GM18873 (cell line): Measurements from ENCODE around the gene MTARC1.

Source experiments
- ATAC-seq: cut with Tn5 transposase; IDR thresholded peaks from one replicate; pipeline ENCODE4 v1.9.1; 2021; ENCODE audit warnings: mild to moderate bottlenecking, moderate library complexity, moderate number of reproducible peaks; ENCODE audit not compliant: unreplicated experiment, low FRiP score

The MTARC1 gene

DNA sequence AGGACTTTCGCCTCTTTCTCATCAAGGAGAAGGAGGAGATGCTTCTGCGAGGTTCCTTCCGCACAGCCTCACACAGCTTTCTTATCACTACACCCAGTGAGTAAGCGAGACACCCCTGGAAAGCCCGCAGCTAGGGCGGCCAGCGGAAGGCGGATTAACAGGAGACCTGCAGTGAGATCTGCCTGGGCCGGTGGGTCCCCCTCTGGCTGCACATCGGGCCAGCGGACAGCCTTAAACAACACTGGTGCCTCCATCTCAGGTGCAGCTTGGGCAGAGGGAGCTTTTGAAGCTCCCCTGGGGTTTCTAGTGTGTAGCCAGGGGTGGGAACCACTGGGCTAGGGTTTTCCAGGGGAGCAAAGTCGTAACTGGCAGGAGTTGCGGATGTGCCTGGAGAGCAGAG is 17.5 kb upstream of the MTARC1 start:
- ATAC-seq = no peak

DNA sequence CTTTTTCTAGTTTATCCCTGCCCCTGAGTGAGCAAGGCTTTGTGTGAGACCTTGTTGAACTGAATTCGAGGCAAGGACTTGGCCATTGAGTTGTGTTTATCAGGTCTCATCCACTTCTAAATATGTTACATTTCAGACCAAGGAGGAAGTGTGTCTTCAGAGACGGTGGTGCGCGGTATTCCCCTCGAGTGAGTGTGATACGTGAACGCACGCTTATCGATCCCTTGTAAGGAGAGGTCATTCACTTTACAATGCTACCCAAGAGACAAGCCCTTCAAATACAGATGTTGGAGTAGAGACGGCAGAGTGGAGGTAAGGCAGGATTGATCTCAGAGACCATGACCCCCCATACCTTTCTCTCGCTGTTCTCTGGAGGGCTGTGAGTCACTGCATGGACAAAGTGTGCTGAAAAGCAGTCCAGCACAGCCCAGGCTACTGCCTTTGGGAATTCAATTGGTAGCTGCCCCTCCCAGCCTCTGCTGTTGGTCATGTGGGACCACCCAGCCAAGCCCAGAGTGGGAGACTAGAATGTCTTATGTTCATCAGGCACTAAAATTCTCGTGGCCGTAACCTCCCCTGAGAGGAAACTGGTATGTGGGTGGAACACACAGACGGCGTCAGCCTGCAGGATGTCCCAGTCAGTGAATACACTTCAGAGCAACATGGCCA is 16.3 kb upstream of the MTARC1 start:
- peak; percentile 67 for ATAC-seq

DNA sequence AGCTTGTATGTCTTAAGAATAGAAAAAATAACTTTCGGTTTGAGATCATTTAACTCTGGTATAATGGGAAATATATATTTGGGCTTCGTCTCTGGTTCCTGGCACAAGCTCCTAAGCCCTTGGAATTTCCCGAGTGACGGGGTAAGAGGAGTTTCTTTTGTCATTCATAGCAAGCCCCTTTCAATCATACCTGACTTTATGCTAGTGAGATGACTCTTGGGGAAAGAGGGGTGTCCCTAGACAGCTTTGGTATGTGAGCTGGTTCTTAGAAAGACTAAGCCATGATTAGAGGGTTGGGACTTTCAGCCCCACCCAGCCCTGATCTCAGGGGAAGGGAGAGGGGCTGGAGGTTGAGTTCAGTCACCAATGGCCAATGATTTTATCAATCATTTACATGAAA is 13.9 kb upstream of the MTARC1 start:
- peak; percentile 28 for ATAC-seq

DNA sequence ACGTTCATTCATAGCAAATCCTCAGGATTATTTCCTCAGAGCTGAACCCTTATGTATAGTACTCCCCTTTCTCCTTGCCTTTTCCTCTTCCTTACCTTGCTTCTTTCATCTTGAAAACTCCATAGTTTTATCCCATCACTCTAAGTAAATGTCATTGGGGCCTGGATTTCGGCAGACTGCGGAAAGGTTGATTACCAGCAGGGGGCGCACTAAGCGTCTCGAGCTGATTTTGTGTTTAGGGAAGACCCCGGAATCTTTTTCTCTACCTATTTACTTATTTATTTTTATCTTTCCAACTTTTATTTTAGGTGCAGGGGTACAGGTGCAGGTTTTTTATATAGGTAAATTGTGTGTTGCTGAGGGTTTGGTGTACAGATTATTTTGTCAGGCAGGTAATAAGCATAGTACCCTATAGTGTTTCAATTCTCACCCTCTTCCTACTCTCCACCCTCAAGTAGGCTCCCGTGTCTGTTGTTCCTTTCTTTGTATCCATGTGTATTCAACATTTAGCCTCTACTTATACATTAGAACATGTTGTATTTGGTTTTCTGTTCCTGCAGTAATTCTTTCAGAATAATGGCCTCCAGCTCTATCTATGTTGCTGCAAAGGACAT is 11.4 kb upstream of the MTARC1 start:
- ATAC-seq = no peak

DNA sequence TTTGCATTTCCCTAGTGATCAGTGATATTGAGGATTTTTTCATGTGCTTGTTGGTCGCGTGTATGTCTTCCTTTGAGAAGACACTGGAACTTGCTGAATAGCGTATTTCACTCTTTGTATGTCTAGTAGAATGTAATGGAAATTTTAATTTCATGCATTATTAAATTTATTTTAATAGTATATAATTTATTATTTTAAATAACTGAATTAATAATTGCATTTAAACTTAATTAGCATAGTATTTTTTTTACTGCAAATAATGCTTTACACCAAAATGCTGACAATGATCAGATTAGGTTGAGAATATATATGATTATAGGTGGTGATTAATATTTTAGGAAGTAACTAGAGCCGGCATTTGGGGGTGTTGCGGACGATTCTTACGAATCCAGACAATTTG is 10.5 kb upstream of the MTARC1 start:
- no peak for ATAC-seq

DNA sequence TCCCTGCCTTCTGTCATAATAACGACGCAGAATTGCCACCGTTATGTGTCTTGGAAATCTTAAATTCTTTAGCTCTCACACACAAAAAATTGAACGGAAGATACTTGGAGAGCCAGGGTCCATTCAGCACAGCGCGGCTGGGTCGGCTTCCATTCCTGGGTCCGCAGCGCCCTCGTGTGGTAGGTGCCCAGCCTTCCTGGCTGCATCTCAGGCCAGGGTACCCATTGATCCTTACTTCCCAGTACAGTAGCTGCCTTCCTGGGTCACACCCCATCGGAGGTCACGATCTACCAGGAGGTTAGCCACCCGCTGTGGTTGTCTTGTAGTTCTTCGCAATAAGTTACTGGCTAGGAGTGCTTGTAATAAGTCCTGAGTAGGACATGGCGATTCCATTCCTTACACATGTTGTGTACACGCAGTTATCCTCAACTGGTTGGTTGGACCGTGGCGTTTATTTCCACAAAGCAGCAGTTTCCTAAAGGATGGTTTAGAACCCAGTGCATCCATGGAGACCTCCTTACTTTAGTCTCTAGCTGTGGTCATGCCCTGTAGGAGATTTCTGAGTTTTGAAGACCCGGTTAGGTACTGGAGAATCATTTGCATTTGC is 9.9 kb upstream of the MTARC1 start:
- ATAC-seq = peak; percentile 67

DNA sequence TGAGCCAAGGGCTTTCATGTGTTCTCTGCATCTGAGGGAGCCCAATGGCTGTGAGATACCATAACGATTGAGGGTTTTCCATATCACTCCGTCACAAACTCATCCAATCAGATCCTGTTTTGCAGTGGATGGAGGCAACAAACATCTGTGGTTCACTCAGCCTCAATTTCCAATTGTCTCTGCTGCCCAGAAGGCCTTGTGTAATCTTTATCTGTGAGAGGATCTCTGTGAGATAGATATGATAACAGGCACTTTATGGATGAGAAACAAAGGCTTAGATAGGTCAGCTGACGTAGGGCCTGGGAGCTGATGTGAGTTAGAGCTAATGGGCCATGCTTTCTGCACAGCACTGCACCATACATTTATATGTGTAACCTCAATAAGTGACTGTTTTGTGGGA is 3.3 kb upstream of the MTARC1 start:
- ATAC-seq = no peak

DNA sequence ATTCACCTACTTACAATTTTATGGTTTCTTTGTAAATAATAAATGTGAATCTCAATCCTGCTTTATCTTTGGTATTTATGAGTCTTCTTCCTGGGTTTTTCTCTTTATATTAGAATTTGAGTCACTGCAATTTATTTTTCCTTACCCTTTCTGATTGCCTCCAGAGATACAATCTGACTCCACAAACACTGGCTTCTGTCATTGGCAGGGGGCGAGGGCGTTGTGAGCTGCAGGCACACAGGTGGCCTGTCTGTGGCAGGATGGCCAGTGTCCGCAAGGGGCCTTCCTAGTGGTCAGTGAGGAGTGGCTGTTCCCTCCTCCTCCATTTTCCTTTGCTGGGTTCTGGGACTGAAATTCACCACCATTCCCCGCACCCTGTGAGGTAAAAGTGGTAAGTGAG is 2.0 kb upstream of the MTARC1 start:
- ATAC-seq = no peak

DNA sequence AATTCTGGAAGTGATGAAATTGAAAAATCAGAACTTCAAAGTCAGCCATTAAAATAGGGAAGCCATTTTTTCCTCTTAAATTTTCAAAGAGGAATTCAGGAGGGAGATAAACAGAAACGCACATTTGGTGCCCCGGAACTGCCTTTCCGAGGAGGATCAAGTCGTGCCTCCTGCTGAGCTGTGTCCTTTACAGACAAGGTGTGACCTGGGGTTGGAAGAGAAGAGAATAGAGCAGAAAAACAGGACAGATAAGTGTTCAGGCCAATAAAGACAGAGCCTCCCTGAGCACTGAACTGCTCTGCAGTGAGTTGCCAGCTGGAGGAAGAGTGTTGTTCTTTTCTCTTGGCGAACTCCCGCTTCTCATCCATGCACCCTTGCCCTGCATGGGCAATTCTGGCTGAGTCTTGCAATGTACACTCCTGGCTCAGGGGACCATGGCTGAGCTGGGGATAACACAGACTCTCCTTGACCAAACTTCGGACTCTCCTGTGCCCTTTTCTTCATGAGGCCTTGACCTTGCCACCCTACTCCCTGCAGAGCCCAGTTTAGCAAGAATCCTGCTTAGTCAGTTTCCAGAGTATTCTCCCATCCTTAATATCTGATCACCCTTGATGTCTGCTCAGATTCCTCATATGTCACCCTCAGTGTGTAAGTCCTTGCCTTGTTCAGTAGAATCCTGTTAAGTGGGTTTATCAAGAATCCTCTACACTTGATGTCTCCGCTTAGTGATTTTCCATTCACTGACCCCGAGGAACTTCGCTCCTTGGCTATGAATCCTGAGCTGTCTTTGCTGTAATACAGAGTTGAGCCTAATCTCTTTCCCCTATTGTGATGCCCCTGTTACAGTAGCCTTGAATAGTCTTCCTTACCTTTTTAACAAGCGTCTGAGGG is 1.3 kb upstream of the MTARC1 start:
- ATAC-seq = no peak

DNA sequence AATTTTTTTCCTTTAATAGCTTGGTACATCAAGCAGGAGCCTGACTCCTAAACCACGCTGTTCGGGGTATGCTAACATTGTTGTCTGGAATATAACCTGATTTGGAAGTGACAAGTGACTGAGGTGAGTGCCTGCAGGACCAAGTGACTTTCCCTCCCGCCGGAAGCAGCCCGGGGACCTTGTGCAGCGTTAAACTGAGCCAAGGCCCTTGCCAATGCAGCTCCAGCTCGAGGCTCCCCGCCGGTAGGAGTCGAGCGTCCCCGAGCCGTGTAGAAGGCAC is 716 bp upstream of the MTARC1 start:
- ATAC-seq = no peak

DNA sequence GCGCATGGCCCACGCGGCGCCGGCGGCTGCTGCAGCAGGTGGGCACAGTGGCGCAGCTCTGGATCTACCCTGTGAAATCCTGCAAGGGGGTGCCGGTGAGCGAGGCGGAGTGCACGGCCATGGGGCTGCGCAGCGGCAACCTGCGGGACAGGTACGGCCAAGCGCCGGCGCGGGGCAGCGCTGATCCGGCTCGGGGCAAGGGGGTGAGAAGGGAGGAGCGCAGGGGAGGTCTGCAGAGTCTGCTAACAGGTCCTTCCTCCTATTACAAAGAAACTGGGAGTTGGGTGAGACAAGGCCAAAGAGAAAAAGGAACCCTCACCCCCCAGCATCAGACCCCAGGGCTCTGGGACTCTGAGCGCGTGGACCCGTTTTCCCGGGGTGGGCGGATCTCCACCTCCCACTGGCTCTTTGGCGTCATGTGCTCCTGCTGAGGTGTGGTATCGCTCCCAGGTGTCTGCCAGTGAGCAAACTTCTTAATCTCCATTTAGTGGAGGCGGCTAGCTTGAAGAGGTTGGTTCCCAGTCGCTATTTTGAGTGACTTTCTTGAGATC is 431 bp downstream of the MTARC1 start:
- ATAC-seq = no peak

DNA sequence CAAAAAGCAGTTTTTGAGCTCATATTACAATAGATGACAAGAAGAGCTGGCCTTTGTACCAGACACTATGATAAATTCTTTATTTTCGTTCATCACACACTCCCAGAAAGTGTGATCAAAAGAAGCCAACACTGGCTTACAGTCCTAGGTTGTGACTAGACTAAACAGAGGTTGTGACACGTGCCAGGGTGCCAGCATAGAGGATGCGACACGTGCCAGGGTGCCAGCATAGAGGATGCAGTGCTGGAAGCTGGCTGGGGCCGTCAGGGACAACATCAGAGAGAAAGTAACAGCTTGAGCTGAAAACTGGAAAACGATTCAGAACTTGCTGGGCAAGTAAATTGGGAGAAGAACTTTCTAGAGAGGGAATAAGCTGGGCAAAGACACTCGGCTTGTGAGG is 2.2 kb downstream of the MTARC1 start:
- no peak for ATAC-seq

DNA sequence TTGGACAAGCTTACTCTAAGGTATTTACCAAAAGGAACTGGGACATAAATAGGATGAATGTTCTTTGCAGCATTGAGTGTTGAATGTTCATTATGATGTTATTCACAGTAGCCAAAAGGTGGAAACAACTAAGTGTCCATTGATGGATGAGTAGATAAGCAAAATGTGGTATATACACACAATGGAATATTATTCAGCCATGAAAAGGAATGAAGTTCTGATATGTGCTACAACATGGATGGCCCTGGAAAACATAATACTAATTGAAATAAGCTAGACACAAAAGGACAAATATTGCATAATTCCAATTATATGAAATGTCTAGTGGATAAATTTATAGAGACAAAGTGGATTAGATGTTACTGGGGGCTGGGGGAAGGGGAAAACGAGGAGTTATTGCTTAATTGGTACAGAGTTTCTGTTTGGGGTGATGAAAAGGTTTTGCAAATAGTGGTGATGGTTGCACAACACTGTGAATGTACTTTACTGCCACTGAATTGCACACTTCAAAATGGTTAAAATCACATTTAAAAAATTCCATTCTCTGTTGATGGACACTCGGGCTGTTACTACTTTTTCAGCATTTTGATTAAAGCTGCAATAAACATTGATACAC is 2.9 kb downstream of the MTARC1 start:
- no peak for ATAC-seq

DNA sequence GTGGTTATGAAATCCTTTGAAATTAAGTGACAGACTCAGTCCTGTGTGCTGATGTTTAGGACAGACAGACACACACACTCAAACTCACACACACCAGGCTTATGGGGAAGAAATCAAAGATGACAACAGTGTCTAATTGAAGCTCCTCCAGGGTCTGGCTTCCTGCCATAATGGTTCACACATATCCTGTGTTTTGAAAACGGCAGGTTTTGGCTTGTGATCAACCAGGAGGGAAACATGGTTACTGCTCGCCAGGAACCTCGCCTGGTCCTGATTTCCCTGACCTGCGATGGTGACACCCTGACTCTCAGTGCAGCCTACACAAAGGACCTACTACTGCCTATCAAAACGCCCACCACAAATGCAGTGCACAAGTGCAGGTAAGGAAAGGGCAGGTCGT is 4.6 kb downstream of the MTARC1 start:
- ATAC-seq = no peak

DNA sequence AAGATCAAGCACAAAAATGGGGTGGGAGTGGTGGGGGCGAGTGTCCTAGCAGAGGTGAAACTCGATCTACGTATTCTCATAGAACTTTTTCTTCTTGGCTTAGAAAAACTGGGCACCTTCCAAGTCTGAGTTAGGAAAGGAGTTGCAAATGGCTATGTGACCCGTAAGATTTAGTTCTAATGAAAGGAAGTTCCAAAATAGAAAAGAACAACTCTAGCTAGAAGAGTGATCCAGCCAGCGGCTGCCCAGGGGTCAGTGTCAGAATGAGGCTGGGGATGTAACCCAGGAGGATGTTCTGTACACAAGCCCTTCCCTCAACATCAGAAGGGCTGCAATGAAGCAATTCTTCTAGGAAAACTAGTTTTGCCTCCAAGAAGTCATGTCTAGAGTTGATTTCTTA is 5.2 kb downstream of the MTARC1 start:
- no peak for ATAC-seq

DNA sequence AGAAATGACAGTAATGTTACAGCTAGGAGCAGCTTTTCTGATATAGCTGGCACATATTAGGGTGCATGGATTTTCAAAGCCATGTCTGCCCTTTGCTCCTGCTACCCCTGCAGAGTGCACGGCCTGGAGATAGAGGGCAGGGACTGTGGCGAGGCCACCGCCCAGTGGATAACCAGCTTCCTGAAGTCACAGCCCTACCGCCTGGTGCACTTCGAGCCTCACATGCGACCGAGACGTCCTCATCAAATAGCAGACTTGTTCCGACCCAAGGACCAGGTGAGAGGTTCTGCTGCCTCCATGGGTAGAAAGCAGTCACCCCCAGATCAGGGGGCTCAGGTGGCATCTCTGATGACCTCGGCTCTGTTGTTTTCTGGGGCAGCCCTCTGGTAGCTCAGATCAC is 9.8 kb downstream of the MTARC1 start:
- no peak for ATAC-seq

DNA sequence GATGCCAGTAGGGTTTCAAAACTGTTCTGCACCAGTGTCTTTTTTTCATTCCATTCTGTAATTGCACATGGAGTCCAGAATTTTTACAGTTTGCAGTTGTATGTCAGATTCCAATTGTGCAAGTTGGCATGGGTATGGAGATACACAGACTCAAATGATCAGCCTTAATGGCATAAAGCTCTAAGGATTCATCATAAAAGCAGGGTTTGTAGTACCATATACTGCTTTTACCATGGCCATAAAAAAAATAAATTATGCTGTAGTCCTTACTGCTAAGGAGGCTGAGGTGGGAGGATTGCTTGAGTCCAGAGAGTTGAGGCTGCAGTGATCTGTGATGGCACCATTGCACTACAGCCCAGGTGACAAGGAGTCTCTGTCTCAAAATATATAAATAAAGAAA is 10.3 kb downstream of the MTARC1 start:
- ATAC-seq = no peak

DNA sequence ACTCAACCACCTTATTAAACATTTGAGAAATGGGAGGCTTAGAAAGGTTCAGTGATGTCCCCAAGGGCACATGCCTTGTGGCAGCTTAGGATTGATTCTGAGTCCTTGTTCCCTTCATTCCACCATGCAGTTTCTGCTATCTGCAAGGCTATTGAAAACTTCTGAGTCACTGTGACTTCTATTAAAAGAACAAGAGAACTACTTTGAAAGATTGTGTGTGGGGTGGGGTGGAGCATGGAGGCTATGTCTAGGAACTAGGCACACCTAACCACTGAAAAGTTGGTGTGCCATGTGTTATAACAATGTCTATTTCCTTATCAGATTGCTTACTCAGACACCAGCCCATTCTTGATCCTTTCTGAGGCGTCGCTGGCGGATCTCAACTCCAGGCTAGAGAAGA is 10.8 kb downstream of the MTARC1 start:
- no peak for ATAC-seq

DNA sequence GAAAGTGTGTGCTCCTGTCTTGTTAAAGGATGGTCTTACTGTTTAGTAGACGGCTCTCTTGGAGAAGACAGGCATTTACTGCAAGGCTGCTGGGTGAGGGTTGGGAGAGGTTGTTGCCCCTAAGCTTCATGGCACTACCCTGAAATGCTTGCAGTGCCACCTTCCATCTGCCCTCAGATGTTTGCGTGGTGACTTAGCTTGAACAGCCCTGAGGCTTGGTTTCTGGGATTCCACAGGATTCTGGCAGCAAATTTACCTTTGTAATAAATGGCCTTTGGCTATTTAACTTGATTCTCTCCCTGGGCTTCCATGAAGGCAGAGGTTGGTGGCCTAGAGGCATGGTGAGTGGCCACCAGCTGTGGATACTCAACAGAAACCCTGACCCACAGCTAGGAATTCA is 11.6 kb downstream of the MTARC1 start:
- no peak for ATAC-seq

DNA sequence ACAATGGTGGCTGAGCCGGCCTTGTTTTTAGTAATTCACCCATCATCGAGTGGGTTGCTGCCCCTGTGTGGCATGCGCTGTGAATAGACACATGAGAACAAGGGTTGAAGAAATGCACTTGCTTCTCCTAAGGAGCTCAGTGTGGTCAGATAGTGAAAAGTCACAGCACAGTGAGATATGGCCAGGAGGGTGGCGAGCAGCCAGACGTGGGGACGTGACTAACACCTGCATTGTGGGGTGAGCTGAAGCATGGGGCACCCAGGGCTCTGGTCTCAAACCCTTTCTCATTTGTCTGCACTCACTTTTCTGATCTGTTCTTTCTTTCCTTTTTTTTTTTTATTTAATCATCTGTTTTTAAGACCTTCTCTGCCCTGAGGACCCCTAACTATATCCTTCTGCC is 13.5 kb downstream of the MTARC1 start:
- no peak for ATAC-seq
